Gastrocnemius medialis (tissue), 4 donors: ENCODE results near the gene ZBTB17. TPM values are rescaled to one million over a fixed set of nuclear protein-coding genes. Genes with fewer than 3 reads are reported as not detected.

ENCODE experiments used
- ATAC-seq, 2 donors: fragments of 150-250 bp; one replicate each; pipeline ENCODE4 v1.9.1; 2016
- DNase-seq, 2 donors: peaks; one replicate each; pipeline ENCODE4 v3.0.0-alpha.2; 2019
- H3K27ac ChIP-seq, 4 donors: fragments of 200-600 bp; sonication (generic); 1 replicate in 1 of 4; 2 replicates in 3 of 4; pipeline ENCODE4 v1.5.1; 2016 to 2018; ENCODE audit warnings: mild to moderate bottlenecking in 2 of 4, moderate library complexity in 1 of 4
- H3K27me3 ChIP-seq, 3 donors: fragments of 200-600 bp; sonication (generic) in 2 of 3; 1 replicate in 1 of 3; 2 replicates in 2 of 3; pipeline versions ENCODE4 v1.5.1 to v1.6.0; 2016 to 2019; ENCODE audit warnings: mild to moderate bottlenecking in 1 of 3, moderate library complexity in 1 of 3
- H3K36me3 ChIP-seq, 2 donors: fragments of 200-600 bp; sonication (generic) in 1 of 2; one replicate each; pipeline ENCODE4 v1.5.1; 2017 to 2018
- H3K4me1 ChIP-seq, 2 donors: fragments of 200-600 bp; sonication (generic) in 1 of 2; one replicate each; pipeline ENCODE4 v1.5.1; 2016 to 2017; ENCODE audit warnings: mild to moderate bottlenecking in 2 of 2
- H3K4me3 ChIP-seq, 4 donors: fragments of 200-600 bp; sonication (generic) in 3 of 4; 1 replicate in 1 of 4; 2 replicates in 3 of 4; pipeline ENCODE4 v1.5.1; 2016 to 2019; ENCODE audit warnings: mild to moderate bottlenecking in 2 of 4
- H3K9me3 ChIP-seq, 3 donors: fragments of 200-600 bp; sonication (generic) in 2 of 3; 1 replicate in 1 of 3; 2 replicates in 2 of 3; pipeline ENCODE4 v1.5.1; 2016 to 2019
- POLR2A ChIP-seq, 2 donors: fragments of 450-650 bp; IDR thresholded peaks; one replicate each; pipeline ENCODE4 v1.6.1; 2017; ENCODE audit warnings: antibody characterized with exemption in 2 of 2, mild to moderate bottlenecking in 2 of 2, moderate library complexity in 2 of 2
- in situ Hi-C, 4 donors: fragments of 200-750 bp; cut with MboI; loops; one replicate each; pipeline versions ENCODE4 v1.15.0 to v1.8.0; 2017; ENCODE audit warnings: low sequenced_read_pairs in 4 of 4
- intact Hi-C: fragments of 100-400 bp; cut with DNase I; formaldehyde crosslinking; loops from one replicate; pipeline ENCODE4 v1.15.1; 2023; ENCODE audit warnings: low total_unique reads
- total RNA-seq, 4 donors: library from RNA; depleted of rRNA; stranded (reverse); fragments of >200 nt; gene quantifications; one replicate each; pipeline versions ENCODE4 v1.1.0 to v1.2.3, GENCODE V29; 2016
- TF ChIP-seq, protein P1 (sequence below), 5 experiments: fragments of 450-650 bp in 3 of 5; fragments of 200-600 bp in 2 of 5; sonication (generic) in 2 of 5; IDR thresholded peaks in 4 of 5; conservative IDR thresholded peaks in 1 of 5; 1 replicate in 4 of 5; 2 replicates in 1 of 5; pipeline ENCODE4 v1.5.1; 2016 to 2019; ENCODE audit warnings: antibody characterized with exemption in 5 of 5, mild to moderate bottlenecking in 3 of 5, moderate library complexity in 3 of 5

The ZBTB17 gene
- total RNA-seq, 4 donors from 2014 or later, result 25.9 to 44.1 (median 31.5) TPM

DNA sequence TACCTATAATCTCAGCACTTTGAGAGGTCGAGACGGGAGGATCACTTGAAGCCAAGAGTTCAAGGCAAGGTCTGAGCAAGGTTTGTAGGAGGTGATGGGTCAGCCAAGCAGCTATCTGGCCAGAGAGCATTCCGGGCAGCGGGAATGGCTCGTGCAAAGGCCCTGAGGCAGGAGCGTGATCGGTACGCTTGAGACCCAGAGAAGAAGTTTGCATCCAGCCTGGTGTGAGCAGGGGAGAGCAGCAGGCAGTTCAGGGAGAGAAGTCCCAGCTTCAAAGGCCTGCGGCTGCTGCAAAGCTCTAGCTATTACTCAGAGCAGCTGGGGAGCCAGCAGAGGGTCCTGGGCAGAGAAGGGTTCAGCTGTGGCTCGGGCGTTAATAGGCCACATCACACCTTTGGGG lies 23.0 kb upstream of the ZBTB17 start:
- in situ Hi-C loops (loop anchor here in 3 of 4 donors (10.0 to 25.0 kb wide), 3 partner anchors 46 to 187 kb away; partner anchors contain the start of genes CLCNKB (in 1 of the 3) and UQCRHL (in 1 of the 3)), intact Hi-C loops (no loop called here)
- H3K36me3 ChIP-seq, result no peaks in the 10 kb centered on the region
- no peaks in the 10 kb centered on the region for H3K27me3 ChIP-seq
- no peak overlapping the region for H3K4me3 ChIP-seq
- no peaks in the 10 kb centered on the region for H3K9me3 ChIP-seq
- TF ChIP-seq POLR2A (IDR thresholded peaks at IDR 0.05), result no peak
- TF ChIP-seq, protein P1, sequence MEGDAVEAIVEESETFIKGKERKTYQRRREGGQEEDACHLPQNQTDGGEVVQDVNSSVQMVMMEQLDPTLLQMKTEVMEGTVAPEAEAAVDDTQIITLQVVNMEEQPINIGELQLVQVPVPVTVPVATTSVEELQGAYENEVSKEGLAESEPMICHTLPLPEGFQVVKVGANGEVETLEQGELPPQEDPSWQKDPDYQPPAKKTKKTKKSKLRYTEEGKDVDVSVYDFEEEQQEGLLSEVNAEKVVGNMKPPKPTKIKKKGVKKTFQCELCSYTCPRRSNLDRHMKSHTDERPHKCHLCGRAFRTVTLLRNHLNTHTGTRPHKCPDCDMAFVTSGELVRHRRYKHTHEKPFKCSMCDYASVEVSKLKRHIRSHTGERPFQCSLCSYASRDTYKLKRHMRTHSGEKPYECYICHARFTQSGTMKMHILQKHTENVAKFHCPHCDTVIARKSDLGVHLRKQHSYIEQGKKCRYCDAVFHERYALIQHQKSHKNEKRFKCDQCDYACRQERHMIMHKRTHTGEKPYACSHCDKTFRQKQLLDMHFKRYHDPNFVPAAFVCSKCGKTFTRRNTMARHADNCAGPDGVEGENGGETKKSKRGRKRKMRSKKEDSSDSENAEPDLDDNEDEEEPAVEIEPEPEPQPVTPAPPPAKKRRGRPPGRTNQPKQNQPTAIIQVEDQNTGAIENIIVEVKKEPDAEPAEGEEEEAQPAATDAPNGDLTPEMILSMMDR (IDR thresholded peaks at IDR 0.05 in 4 of 5, conservative IDR thresholded peaks at IDR 0.05 in 1 of 5), result no peak
- no peak overlapping the region for H3K27ac ChIP-seq
- ATAC-seq, result no peak
- no peaks in the 10 kb centered on the region for H3K4me1 ChIP-seq
- DNase-seq, result no peak

- in situ Hi-C loops, result loop anchor here in 3 of 4 donors (10.0 to 25.0 kb wide), 3 partner anchors 47 to 185 kb away; partner anchors contain the start of genes CLCNKB (in 1 of the 3) and UQCRHL (in 1 of the 3)
- H3K27me3 ChIP-seq, result no peaks in the 10 kb centered on the region
- no peaks in the 10 kb centered on the region for H3K9me3 ChIP-seq
- H3K36me3 ChIP-seq, result no peaks in the 10 kb centered on the region
- ATAC-seq, result no peak
- intact Hi-C loops, result no loop called here
- TF ChIP-seq, protein P1 (IDR thresholded peaks at IDR 0.05 in 4 of 5, conservative IDR thresholded peaks at IDR 0.05 in 1 of 5), result no peak
- TF ChIP-seq POLR2A (IDR thresholded peaks at IDR 0.05), result no peak
- H3K4me1 ChIP-seq, result no peaks in the 10 kb centered on the region
- no peak overlapping the region for H3K27ac ChIP-seq
- DNase-seq, result no peak
- no peak overlapping the region for H3K4me3 ChIP-seq
Observed at GRCh38 chr1:15997637-15998280, 21.9 kb upstream of the ZBTB17 start.

DNA sequence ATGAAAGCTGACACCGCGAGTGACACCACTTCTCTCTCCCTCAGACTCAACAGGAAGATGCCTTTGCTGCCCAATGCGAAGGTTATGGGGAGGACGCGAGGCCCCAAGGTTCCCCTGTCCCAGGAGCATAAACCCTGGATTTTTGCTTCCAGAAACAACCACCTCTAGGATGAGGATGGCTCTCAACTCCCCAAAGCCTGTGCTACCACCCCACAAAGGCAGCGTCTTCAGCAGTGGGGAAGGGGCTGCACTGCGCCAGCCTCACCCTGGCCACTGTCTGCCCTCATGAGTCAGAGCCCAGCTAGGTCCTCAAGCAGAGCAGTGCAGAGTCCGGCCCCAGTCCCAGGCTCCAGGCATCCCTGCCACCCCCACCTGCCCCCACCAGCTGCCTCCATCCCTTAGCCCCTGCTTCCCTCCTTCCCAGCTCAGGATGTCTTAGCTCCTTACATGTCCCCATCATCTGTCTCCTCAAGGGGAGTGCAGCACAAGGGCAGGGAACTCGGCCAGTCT lies 21.2 kb upstream of the ZBTB17 start:
- no peak for TF ChIP-seq POLR2A (IDR thresholded peaks at IDR 0.05)
- TF ChIP-seq, protein P1 (IDR thresholded peaks at IDR 0.05 in 4 of 5, conservative IDR thresholded peaks at IDR 0.05 in 1 of 5), result no peak
- Histone ChIP-seq H3K4me3 (no peak overlapping the region), H3K27ac (no peak overlapping the region), H3K36me3 (no peaks in the 10 kb centered on the region), H3K9me3 (no peaks in the 10 kb centered on the region), H3K27me3 (no peaks in the 10 kb centered on the region), H3K4me1 (no peaks in the 10 kb centered on the region)
- no peak for DNase-seq
- no peak for ATAC-seq
- in situ Hi-C loops (loop anchor here in 3 of 4 donors (10.0 to 25.0 kb wide), 3 partner anchors 48 to 185 kb away; partner anchors contain the start of genes CLCNKB (in 1 of the 3) and UQCRHL (in 1 of the 3)), intact Hi-C loops (no loop called here)

- no peak overlapping the region for H3K27ac ChIP-seq
- intact Hi-C loops, result loop anchor here (5.0 kb wide), 1 partner anchor 177 kb away; no protein-coding TSS in a partner anchor
- no peaks in the 10 kb centered on the region for H3K9me3 ChIP-seq
- in situ Hi-C loops, result loop anchor here in 3 of 4 donors (10.0 to 25.0 kb wide), 3 partner anchors 50 to 182 kb away; partner anchors contain the start of genes CLCNKB (in 1 of the 3) and UQCRHL (in 1 of the 3)
- H3K36me3 ChIP-seq, result no peaks in the 10 kb centered on the region
- peak; percentile 42 to 54 for ATAC-seq
- no peak for TF ChIP-seq POLR2A (IDR thresholded peaks at IDR 0.05)
- TF ChIP-seq, protein P1 (IDR thresholded peaks at IDR 0.05 in 4 of 5, conservative IDR thresholded peaks at IDR 0.05 in 1 of 5), result peak; percentile 58 to 93 (median 80)
- no peak overlapping the region for H3K4me3 ChIP-seq
- H3K27me3 ChIP-seq, result no peaks in the 10 kb centered on the region
- no peaks in the 10 kb centered on the region for H3K4me1 ChIP-seq
- DNase-seq, result peak in 1 of 2 donors; percentile 37
Observed at GRCh38 chr1:15994590-15995351, 18.9 kb upstream of the ZBTB17 start.
